SJSA1 (cell line): ENCODE data around the gene LHPP. TPM values are rescaled to one million over a fixed set of nuclear protein-coding genes. Genes with fewer than 3 reads are reported as not detected.

Source experiments
- DNase-seq, 2 experiments: peaks; one replicate each; pipeline ENCODE4 v3.0.0-alpha.2; 2015 to 2020; ENCODE audit warnings: low spot score in 2 of 2, low read depth in 1 of 2
- H3K27ac ChIP-seq: fragments of 250-450 bp; sonication (Bioruptor Pico); 2 replicates; pipeline ENCODE4 v1.5.1; 2020; ENCODE audit warnings: mild to moderate bottlenecking, moderate library complexity
- H3K27me3 ChIP-seq: fragments of 250-450 bp; sonication (Bioruptor Pico); replicated peaks from 2 replicates; pipeline ENCODE4 v1.5.1; 2020; ENCODE audit warnings: mild to moderate bottlenecking, moderate library complexity
- H3K36me3 ChIP-seq: fragments of 250-450 bp; sonication (Bioruptor Pico); 2 replicates; pipeline ENCODE4 v1.5.1; 2020; ENCODE audit warnings: mild to moderate bottlenecking
- H3K4me1 ChIP-seq: fragments of 250-450 bp; sonication (Bioruptor Pico); replicated peaks from 2 replicates; pipeline ENCODE4 v1.6.1; 2021; ENCODE audit warnings: mild to moderate bottlenecking
- H3K4me3 ChIP-seq: fragments of 250-450 bp; sonication (Bioruptor Pico); 2 replicates; pipeline ENCODE4 v1.5.1; 2020; ENCODE audit warnings: mild to moderate bottlenecking
- H3K9me3 ChIP-seq: fragments of 250-450 bp; sonication (Bioruptor Pico); replicated peaks from 2 replicates; pipeline ENCODE4 v1.5.1; 2020; ENCODE audit warnings: mild to moderate bottlenecking
- total RNA-seq: library from RNA; depleted of rRNA; stranded (reverse); fragments of >200 nt; shearing (Covaris generic); gene quantifications from 2 replicates; pipeline ENCODE4 v1.2.3, GENCODE V29; 2014

LHPP gene
- total RNA-seq, 1 experiment from 2014 or later: 8.8 TPM

DNA sequence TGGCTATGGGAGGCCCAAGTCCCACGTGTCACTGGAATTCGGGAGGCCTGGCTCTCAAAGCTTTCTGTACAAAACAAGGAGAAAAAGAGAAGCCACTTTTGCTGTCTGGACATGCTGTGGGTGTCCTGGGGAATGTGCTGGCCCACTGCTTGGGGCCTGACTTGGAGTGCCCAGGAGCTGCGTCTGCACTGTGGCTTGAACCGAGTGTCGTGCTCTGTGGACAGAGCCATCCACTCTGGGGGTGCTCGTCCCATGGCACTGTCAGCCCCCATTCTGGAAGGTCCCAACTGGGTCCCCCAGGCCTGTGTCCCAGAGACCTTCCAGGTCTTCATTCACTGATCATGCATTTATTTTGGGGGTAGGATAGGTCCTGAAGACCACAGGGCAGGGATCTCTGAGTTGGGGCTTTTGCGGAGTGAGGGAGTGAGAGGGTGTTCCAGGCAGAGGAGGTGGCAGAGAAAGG lies 138.0 kb downstream of the LHPP start:
- DNase-seq: no peak
- Histone ChIP-seq H3K4me3 (no peak overlapping the region), H3K36me3 (no peaks in the 10 kb centered on the region), H3K27me3 (no peaks in the 10 kb centered on the region), H3K4me1 (no peaks in the 10 kb centered on the region), H3K27ac (no peak overlapping the region), H3K9me3 (no peaks in the 10 kb centered on the region)

DNA sequence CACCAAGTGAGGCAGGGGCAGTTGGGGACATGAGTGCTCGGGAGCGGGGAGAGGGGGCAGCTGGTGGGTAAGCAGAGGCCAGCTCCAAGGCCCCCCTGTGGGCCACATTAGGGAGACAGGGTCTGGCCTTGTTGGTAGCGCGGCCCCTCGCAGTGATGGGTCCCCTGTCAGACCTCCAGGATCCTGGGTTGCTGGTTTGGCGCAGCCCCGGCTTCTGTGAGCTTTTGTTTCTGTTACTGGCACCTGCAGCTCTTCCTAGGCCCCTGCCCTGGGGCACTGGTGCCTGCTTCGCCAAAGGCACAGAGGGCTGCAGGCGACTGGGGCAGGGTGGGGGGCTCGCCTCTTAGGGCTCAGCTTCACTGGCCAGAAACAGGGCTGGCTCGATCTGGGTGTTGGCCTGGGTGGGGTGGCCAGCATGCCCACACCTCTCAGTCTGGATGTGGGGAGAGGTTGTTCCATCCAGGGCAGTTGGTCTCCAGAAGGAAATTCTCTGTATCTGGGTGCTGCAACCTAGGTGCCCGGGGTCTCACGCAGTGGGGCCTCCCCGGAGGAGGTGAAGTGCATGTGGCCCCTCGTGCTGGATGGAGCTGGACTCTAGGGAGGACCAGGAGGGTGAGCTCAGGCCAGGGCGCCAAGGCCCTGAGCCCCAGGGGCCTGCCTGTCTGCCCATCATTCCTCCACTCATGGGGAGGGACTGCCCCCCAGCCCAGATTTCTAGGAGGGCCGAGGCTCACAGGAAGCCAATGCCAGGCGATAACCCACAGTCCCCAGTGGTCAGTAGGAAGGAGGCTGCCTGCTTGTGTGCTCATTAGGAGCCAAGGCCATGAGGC lies 138.6 kb downstream of the LHPP start:
- Histone ChIP-seq H3K27ac (no peak overlapping the region), H3K4me1 (no peaks in the 10 kb centered on the region), H3K36me3 (no peaks in the 10 kb centered on the region), H3K9me3 (no peaks in the 10 kb centered on the region), H3K4me3 (no peak overlapping the region), H3K27me3 (no peaks in the 10 kb centered on the region)
- no peak for DNase-seq

DNA sequence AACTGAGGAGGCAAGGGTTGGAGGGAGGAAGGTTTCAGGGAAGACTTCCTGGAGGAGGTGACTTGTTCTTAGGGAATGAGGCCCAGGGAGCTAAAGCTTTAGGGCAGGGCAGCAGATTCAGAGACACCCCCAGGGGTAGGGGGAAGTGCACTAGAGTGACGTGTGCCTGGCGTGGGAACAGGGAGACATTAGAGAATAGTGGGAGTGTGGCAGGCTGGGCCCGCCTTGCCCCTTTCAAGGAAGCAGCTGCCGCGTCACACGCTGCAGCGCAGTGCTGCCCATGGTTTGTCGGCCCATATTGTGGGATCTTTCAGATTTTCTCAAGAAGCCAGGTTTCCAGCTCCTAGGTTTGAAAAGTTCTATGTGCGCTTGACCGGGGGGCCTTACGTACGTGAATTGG lies 139.4 kb downstream of the LHPP start:
- Histone ChIP-seq H3K4me3 (no peak overlapping the region), H3K27me3 (no peaks in the 10 kb centered on the region), H3K4me1 (no peaks in the 10 kb centered on the region)

DNA sequence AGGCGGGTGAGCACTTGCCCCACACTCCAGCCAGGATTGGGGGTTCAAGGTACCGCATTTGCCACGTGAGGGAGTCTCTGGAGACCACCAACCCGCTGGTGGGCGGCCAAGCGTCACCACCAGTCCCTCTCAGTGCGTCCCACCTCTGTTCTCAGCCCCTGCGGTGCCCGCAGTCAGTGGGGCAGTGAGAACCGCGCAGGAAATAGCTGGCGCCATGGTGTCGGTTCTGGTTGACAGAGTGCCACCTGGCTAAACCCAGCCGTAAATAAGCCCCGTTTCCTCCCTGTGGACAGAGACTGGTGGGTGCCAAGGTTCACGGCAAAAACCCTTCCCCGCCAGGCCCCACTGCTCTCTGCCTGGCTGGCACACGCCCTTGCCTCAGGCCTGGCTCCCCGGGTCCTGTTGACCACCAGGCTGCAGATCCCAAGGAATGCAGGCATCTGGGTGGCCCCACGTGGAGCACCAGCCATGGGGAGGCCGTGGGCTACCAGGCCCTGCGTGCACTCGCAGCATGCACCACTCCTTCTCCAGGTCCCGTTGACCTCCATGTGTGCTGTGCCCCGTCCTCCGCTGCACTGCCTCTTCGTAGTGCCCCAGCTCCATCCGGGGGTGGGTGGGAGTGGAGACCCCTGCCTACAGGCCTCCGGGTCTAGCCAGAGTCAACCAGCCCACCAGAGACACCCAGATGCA lies 140.0 kb downstream of the LHPP start:
- Histone ChIP-seq H3K4me3 (no peak overlapping the region), H3K36me3 (no peaks in the 10 kb centered on the region), H3K27ac (no peak overlapping the region), H3K9me3 (no peaks in the 10 kb centered on the region), H3K27me3 (no peaks in the 10 kb centered on the region), H3K4me1 (no peaks in the 10 kb centered on the region)
- DNase-seq: no peak

More for the DNA sequence above, 139.4 kb downstream of the LHPP start:
- H3K27ac ChIP-seq: no peak overlapping the region
- H3K36me3 ChIP-seq: no peaks in the 10 kb centered on the region
- H3K9me3 ChIP-seq: no peaks in the 10 kb centered on the region
- DNase-seq: no peak

DNA sequence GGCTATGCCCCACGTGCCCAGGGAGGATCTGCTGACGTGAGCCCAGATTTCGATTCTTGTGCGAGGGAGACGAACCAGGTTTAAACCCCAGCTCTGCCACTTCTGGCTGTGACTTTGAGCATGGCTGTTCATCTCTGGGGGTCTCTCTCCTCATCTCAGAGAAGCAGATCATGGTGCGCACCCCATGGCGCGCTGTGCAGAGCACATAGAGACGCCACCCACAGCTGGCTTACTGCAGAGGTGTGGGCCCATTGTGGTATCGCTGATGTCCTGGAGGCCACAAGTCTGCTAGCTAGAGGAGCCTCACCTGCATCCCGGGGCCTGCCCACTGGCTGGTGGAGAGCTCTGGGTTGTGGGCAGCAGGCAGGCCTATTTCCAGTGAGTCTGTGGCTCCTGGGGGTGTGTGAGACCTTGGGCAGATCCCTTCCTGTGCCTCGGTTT lies 140.5 kb downstream of the LHPP start:
- no peaks in the 10 kb centered on the region for H3K4me1 ChIP-seq
- no peaks in the 10 kb centered on the region for H3K36me3 ChIP-seq
- no peak for DNase-seq
- H3K27ac ChIP-seq: no peak overlapping the region
- no peaks in the 10 kb centered on the region for H3K27me3 ChIP-seq
- no peaks in the 10 kb centered on the region for H3K9me3 ChIP-seq
- H3K4me3 ChIP-seq: no peak overlapping the region

DNA sequence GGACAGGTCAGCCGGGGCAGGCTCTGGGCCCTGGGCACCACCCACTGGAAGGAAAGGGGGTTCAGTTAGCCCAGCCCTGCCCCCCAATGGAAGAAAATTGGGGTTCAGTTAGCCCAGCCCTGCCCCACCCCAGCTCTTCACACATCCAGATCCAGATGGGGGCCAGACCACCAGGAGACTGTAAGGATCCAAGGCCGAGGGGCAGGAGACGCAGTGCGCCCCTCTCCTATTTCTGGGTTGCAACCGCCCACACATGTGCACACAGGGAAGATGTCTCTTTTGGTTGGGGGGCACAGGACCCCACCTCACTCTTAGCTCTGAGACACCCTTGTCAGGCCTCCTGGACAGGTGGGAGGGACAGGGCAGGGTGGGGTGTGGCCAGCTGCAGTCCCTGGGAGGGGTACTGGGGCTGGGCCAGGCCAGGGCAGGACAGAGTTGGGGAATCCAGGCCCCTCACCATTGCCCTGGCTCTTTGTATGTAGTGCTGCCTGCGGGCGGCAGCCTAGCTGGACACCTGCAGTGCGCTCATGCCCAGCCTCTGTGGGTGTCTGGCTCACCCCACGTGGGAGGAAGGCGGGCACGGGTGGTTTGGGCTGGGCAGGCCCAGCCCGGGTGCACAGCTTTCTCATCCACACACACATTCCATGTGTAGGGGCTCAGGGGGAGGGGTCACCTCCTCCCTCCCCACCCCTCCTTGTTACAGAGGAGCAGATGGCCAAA lies 141.2 kb downstream of the LHPP start:
- no peaks in the 10 kb centered on the region for H3K4me1 ChIP-seq
- H3K27ac ChIP-seq: no peak overlapping the region
- H3K36me3 ChIP-seq: no peaks in the 10 kb centered on the region
- no peak overlapping the region for H3K4me3 ChIP-seq
- H3K27me3 ChIP-seq: no peaks in the 10 kb centered on the region
- no peaks in the 10 kb centered on the region for H3K9me3 ChIP-seq
- no peak for DNase-seq

DNA sequence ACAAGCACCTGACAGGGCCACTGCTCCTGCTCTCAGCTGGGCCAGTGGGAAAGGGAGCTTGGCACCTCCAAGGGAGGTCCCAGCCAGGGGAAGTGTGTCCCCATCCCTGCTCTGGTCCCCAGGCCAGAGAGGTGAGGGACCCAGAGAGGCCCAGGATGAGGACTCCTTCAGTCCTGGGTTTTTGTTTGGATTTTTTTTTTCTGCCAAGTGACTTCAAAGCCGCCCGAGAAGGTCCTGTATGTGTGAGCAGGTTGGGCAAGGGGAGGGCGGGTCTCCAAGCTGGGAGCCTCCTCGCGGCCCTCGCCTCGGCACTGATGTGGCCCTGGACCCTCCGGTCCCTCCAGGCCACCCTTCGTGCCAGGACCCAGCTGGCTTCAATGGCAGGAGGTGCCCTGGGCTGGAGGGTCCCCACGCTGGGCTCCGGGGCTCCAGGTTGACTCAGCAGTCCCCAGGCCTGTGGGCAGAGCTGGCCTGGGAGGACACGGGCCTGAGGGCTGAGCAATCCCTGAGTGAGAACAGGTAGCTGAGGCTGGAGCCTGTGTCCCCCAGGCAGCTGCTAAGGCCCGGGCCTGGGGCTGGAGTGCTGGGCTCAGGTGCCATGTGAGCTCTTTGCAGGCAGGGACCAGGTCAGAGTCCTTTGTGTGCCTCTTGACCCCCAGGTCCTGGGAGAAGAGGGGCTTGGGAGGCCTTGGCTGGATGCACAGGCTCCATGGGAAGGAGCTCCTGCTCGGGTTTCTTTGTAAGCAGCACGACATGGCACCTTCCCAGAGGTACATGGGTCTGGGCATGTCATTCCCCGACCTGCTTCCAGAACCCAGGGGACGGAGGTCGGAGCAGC lies 142.0 kb downstream of the LHPP start:
- no peak overlapping the region for H3K27ac ChIP-seq
- H3K9me3 ChIP-seq: no peaks in the 10 kb centered on the region
- H3K4me3 ChIP-seq: no peak overlapping the region
- H3K36me3 ChIP-seq: no peaks in the 10 kb centered on the region
- no peaks in the 10 kb centered on the region for H3K4me1 ChIP-seq
- H3K27me3 ChIP-seq: no peaks in the 10 kb centered on the region
- no peak for DNase-seq

DNA sequence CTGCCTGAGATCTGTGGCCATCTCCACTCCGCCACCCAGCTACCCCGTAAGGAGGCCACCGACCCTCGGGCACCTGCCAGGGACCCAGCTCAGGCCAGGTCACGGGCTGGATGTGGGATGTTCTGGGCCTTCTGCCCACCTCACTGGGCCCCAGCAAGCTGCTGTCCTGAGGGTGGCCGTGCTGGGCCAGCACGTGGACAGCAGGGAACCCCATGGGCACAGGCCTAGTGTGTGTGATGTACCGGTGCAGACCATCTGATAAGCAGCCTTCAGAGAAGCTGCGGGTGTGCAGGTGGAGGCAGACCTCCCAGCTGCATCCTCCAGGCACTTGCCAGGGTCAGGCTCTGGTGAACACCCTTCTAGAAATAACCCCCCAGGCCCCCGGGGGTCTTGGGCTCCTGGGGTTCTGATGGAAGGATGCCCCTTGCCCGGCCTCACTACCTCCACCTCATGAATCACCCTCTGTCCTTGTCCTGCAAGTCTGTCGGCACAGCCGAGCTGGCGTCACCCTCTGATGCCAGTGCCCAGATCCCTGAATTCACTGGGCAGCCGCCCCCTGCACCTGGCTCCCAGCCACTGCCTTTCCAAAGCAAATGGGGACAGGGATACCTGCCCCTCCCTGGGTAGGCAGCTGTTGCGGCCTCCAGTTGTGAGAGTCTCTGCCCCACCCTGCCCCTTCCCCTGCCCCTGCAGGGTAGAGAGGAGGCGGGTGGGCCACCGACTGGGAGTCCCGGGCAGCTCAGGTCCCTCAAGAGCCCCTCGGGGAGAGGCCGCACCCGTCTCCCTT lies 142.8 kb downstream of the LHPP start:
- no peaks in the 10 kb centered on the region for H3K9me3 ChIP-seq
- H3K27ac ChIP-seq: no peak overlapping the region
- no peak overlapping the region for H3K4me3 ChIP-seq
- no peaks in the 10 kb centered on the region for H3K36me3 ChIP-seq
- H3K27me3 ChIP-seq: no peaks in the 10 kb centered on the region
- no peak for DNase-seq
- no peaks in the 10 kb centered on the region for H3K4me1 ChIP-seq

DNA sequence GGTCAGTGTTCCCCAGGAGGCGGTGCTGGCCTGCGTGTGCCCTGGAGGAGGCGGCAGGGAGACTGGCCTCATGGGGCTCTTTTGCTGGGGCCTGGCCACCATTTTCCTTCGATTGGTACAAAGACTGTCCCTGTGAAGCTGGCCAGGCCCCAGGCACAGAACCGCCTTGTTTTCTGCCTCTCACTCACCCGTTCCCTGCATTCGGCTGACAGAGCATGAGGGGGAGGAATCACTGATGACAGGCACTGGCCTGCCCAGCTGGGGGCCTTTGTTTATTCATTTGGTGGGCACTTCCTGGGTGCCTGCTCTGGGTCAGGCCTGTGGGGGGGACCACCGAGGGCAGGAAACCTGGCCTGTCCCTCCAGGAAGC lies 143.4 kb downstream of the LHPP start:
- no peaks in the 10 kb centered on the region for H3K36me3 ChIP-seq
- H3K4me1 ChIP-seq: no peaks in the 10 kb centered on the region
- no peak overlapping the region for H3K4me3 ChIP-seq
- no peaks in the 10 kb centered on the region for H3K27me3 ChIP-seq
- no peaks in the 10 kb centered on the region for H3K9me3 ChIP-seq
- no peak overlapping the region for H3K27ac ChIP-seq
- DNase-seq: no peak

DNA sequence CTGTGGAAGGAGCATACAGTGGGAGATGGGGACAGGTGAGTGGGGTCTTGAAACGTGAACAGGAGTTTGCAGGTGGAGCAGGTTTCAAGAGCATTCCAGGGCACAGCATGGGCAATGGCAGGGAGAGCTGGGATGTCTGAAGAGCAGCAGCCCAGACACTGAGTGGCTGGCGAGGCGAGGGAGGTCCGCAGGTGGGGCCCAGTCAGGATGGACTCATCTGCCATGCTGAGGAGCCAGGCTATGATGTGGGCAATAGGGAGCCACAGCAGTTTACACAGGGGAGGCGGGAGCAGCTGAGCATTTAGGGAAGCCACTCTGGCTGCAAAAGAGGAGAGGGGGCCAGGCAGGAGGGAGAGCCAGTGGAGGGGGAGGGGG lies 143.8 kb downstream of the LHPP start:
- no peak for DNase-seq
- H3K27me3 ChIP-seq: no peaks in the 10 kb centered on the region
- H3K9me3 ChIP-seq: no peaks in the 10 kb centered on the region
- no peaks in the 10 kb centered on the region for H3K4me1 ChIP-seq
- no peaks in the 10 kb centered on the region for H3K36me3 ChIP-seq
- no peak overlapping the region for H3K27ac ChIP-seq
- H3K4me3 ChIP-seq: no peak overlapping the region

DNA sequence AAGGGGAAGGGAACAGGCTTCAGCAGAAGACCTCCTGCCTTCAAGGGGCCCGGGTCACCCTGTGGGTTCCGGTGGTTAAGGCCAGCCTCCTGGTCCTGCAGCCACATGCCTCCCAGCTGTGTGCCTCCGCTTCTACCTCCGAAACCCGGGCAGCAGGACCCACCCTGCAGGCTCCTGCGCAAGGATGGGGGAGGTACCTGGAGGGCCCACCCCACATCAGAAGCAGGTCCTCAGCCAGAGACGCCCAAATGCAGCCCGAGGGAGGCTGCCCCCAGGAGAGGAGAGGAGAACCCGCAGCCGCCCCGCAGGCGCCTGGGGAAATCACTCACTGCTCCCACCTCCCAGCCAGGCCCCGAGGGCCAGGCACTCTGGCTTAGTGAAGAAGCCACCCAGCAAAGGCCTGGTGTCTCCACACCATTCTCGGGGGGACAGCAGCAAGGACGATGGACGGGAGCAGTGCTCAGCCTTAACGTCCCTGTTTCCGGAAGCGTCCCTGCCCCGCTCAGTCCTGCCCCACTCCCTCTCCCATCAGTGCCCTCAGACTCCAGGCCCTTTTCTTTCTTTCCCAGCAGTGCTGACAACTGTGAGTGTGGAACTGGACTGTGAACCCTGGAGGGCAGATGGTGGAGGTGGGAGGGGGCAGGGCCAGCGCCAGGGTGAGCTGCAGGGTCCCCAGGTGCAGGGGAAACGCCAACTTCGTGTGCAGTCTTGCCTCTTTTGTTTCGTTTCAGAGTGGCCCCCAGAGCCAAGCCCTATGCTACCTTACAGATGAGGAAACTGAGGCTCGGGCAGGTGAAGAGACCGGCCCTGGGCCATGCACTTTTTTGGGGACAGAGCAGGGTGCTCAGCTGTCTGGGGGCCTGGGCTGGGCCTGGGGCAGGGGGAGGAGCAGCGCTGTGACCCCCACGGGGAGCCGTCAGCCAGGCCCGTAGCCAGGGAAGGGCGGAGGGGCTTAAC lies 144.5 kb downstream of the LHPP start:
- H3K27ac ChIP-seq: no peak overlapping the region
- no peaks in the 10 kb centered on the region for H3K27me3 ChIP-seq
- H3K4me3 ChIP-seq: no peak overlapping the region
- no peaks in the 10 kb centered on the region for H3K36me3 ChIP-seq
- DNase-seq: no peak
- H3K9me3 ChIP-seq: no peaks in the 10 kb centered on the region
- no peaks in the 10 kb centered on the region for H3K4me1 ChIP-seq

DNA sequence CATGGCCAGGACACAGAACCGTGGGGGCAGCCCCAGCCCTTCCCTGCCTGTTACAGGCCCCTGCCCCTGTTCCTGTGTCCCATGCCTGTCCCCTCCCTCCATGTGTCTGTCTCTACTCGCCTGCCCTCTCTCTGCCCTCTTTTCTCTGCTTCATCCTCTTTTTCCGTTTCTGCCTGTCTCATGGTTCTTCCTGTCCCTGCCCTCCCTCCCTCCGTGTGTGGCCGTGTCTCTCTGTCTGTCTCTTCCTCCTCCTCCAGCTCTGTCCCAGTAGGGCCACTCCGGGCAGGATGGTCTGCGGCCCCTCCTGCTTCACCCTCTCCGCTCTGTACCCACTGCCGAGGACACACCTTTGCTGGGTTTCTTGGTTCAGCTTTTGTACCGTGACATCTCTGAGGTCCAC lies 145.2 kb downstream of the LHPP start:
- no peaks in the 10 kb centered on the region for H3K27me3 ChIP-seq
- H3K36me3 ChIP-seq: no peaks in the 10 kb centered on the region

More for the DNA sequence above, 145.2 kb downstream of the LHPP start:
- DNase-seq: no peak
- no peak overlapping the region for H3K27ac ChIP-seq
- H3K4me3 ChIP-seq: no peak overlapping the region
- H3K4me1 ChIP-seq: no peaks in the 10 kb centered on the region
- no peaks in the 10 kb centered on the region for H3K9me3 ChIP-seq
